Dendritic cell treated with granulocyte-macrophage colony-stimulating factor and Interleukin-4, amounts not matched to agents 40 ng/mL and 50 ng/mL, for 4 days (primary cell): ENCODE results near the gene ANO4.

Experiments used
- H3K27ac Mint-ChIP-seq: one replicate; pipeline ENCODE4 v1.8.0; 2022; ENCODE audit warnings: mild to moderate bottlenecking, mixed read lengths
- H3K27me3 Mint-ChIP-seq: one replicate; pipeline ENCODE4 v1.8.0; 2022; ENCODE audit warnings: mild to moderate bottlenecking, mixed read lengths
- H3K36me3 Mint-ChIP-seq: one replicate; pipeline ENCODE4 v1.8.0; 2022; ENCODE audit warnings: low read depth, mixed read lengths
- H3K4me1 Mint-ChIP-seq: one replicate; pipeline ENCODE4 v1.8.0; 2022; ENCODE audit warnings: low read depth, mixed read lengths
- H3K4me3 Mint-ChIP-seq: one replicate; pipeline ENCODE4 v1.8.0; 2022; ENCODE audit warnings: mild to moderate bottlenecking, moderate library complexity, mixed read lengths
- H3K9me3 Mint-ChIP-seq: one replicate; pipeline ENCODE4 v1.8.0; 2022; ENCODE audit warnings: mixed read lengths
- intact Hi-C: fragments of 100-400 bp; cut with micrococcal nuclease; formaldehyde crosslinking; loops from one replicate; pipeline ENCODE4 v1.15.0; 2022

ANO4 gene

DNA sequence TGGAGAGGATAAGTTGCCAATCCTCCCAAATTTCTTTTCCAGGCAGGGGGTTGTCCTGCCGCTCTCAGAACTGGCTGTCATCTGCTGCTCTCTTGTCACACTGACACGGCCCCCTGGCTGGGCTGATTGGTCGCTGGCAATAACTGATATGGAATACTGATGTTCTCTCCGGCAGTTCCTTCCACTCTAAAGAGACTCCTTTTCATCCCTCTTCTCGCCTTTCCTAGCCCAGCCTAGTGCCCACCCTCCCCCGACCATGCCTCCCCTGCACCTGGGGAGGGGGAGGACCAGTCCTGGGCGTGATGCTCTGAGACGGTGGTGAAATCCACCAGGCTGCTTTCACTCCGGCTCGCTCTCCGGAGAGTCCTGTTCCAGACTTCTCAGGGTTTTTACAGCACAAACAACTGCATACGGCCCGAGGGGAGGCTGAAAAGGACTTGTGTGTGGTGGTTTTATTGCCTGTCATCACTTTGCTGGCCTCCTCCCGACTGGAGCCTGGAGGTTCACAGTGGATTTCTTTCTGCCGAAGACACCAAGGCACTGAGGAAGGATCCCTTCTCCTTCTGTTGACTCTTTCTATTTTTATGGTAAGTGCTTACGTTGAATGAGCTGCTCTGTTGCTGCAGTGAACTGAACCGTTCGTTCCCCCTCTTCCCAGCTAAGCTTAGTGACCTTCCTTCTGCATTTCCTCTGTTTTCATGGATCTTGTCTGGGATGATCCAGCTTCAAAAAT, at the start of gene ANO4:
ANO4 (plus strand) TSS at position 336 of the 733 bp plus-strand sequence. CDS start 107,010 bp downstream, outside the sequence.
- H3K36me3 Mint-ChIP-seq: no peaks in the 10 kb centered on the region
- no peak within 1 kb of the TSS for H3K4me3 Mint-ChIP-seq
- no peak within 1 kb of the TSS for H3K27ac Mint-ChIP-seq

DNA sequence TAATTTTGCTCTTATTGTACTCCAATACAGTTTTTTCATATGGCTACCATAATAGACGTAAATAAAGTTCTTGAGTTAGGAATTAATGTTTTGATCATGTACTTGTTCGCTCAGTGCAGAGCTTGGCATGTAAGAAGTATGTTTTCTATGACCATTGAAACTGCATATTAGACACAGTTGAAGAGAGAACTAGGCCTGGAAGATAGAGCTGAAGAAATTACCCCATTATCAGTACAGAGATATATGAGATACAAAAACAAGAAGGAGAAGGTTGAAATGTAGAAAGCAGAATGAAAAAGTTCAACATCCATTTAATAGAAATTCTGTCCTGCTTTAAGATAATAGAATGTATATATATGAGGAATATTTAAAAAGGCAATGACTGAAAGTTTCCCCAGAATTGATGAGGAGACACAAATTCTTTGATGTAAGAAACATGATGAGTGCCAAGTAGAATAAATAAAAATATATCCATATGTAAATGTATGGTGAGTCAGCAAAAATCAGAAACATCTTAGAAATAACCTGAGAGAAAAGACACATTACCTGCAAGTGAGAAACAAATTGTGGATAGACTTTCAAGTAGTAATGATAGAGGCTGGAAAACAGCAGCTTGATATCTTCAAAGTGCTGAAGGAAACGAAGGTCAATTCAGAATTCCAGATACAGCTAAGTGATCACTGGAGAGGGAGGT, 49.1 kb upstream of the ANO4 start:
- Mint-ChIP-seq H3K36me3 (no peaks in the 10 kb centered on the region), H3K4me3 (no peak overlapping the region), H3K27ac (no peak overlapping the region), H3K4me1 (no peaks in the 10 kb centered on the region), H3K9me3 (no peaks in the 10 kb centered on the region), H3K27me3 (no peaks in the 10 kb centered on the region)
- intact Hi-C loops: no loop called here

More for the DNA sequence above, at the start of gene ANO4:
- Mint-ChIP-seq H3K27me3 (peaks cover 11% of the 10 kb centered on the region), H3K9me3 (no peaks in the 10 kb centered on the region), H3K4me1 (no peaks in the 10 kb centered on the region)
- intact Hi-C loops: no loop called here

DNA sequence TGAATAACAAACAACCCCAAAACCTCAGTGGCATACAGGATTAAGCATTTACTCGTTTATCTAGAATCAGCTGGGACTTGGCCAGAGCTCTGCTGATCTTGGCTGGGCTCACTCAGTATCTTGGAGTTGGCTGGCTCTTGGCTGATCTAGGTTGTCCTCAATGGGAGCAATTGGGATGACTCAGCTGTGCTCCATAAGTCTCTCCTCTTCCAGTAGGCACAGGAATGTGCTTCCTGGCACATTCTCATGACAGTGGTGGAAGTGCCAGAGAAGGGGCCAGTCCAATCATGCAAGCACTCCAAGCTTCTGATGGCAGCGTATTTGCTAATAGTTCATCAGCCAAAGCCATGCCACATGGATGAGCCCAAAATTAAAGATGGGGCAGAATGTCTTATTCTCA, 41.7 kb upstream of the ANO4 start:
- no peaks in the 10 kb centered on the region for H3K27me3 Mint-ChIP-seq
- intact Hi-C loops: no loop called here
- no peaks in the 10 kb centered on the region for H3K4me1 Mint-ChIP-seq
- H3K36me3 Mint-ChIP-seq: no peaks in the 10 kb centered on the region
- no peak overlapping the region for H3K27ac Mint-ChIP-seq
- H3K9me3 Mint-ChIP-seq: no peaks in the 10 kb centered on the region
- no peak overlapping the region for H3K4me3 Mint-ChIP-seq

DNA sequence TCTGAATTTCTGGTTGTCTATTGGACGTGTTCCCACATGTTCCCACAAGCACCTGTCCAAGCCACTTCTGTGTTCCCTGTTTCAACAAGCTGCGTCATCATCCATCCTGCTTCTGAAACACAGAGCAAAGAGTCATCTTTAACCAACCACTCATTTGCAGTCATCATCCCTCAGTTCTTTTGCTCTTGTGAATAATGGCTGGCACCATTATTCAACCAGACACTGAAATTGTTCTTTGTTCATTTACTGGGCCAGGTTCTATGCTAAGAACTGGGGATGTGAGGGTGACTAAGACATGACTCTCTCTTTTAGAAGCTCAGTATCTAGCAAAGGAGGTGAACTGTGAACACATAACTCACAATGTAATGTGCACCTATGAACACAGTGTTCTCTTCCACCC, 40.7 kb upstream of the ANO4 start:
- no peak overlapping the region for H3K4me3 Mint-ChIP-seq
- H3K9me3 Mint-ChIP-seq: no peaks in the 10 kb centered on the region
- H3K4me1 Mint-ChIP-seq: no peaks in the 10 kb centered on the region
- no peaks in the 10 kb centered on the region for H3K36me3 Mint-ChIP-seq
- H3K27ac Mint-ChIP-seq: no peak overlapping the region
- intact Hi-C loops: no loop called here
- no peaks in the 10 kb centered on the region for H3K27me3 Mint-ChIP-seq

DNA sequence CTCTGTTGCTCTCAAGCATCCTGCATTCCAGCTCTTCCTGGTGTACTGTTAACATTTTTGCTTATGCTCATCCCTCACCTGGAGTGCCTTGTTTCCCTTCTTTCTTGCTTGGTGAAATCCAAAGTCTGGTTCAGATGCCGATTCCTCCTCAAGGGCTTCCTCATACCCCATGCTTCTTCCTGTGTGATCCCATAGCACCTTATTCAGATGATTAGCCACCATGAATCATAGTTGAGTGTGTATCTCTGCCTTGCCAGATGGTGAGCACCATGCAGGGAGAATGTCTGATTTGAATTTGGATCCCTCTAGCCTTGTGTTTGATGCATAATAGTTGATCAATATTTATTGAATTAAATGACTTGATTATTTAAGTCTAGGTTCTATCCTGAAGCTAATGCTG, 39.4 kb upstream of the ANO4 start:
- Mint-ChIP-seq H3K4me1 (no peaks in the 10 kb centered on the region), H3K9me3 (no peaks in the 10 kb centered on the region), H3K36me3 (no peaks in the 10 kb centered on the region), H3K27ac (no peak overlapping the region), H3K27me3 (no peaks in the 10 kb centered on the region), H3K4me3 (no peak overlapping the region)
- intact Hi-C loops: no loop called here

DNA sequence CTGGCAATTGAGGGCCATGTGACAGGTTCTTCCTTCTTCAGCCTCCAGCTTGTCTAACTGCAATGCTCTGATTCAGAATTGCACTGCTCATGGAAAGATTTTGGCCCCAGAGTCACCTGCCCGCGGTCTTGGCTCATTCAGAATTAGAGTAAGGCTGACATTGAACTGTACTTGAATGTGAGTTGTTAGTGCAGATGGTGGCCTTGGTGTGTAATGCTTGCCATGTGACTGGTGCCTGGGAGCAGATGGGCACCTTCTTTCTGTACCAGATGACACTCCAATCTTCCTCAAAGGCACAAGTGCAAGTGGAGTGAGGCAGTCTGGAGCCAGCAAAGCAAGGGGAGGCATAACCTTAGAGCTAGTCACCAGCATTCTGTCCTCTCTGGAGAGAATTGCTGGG, 36.5 kb upstream of the ANO4 start:
- H3K9me3 Mint-ChIP-seq: no peaks in the 10 kb centered on the region
- no peaks in the 10 kb centered on the region for H3K27me3 Mint-ChIP-seq
- intact Hi-C loops: no loop called here

DNA sequence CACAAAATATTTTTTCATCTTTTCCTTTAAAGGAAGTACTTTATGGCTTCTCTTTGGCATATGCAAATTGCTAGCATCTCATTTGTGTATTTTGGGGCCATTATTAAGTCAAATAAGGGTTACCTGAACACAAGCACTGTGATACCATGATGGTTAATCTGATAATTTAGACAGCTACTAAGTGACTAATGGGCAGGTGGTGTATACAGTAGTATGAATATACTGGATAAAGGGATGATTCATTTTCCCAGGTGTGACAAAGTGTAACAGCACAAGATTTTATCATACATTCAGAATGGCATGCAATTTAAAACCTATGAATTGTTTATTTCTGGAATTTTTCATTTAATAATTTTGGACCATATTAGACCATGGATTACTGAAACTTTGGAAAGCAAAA, 27.2 kb upstream of the ANO4 start:
- intact Hi-C loops: no loop called here
- H3K4me3 Mint-ChIP-seq: no peak overlapping the region
- H3K4me1 Mint-ChIP-seq: no peaks in the 10 kb centered on the region
- no peaks in the 10 kb centered on the region for H3K9me3 Mint-ChIP-seq
- no peak overlapping the region for H3K27ac Mint-ChIP-seq
- no peaks in the 10 kb centered on the region for H3K36me3 Mint-ChIP-seq
- no peaks in the 10 kb centered on the region for H3K27me3 Mint-ChIP-seq

More for the DNA sequence above, 36.5 kb upstream of the ANO4 start:
- no peak overlapping the region for H3K27ac Mint-ChIP-seq
- no peak overlapping the region for H3K4me3 Mint-ChIP-seq
- H3K4me1 Mint-ChIP-seq: no peaks in the 10 kb centered on the region
- no peaks in the 10 kb centered on the region for H3K36me3 Mint-ChIP-seq

DNA sequence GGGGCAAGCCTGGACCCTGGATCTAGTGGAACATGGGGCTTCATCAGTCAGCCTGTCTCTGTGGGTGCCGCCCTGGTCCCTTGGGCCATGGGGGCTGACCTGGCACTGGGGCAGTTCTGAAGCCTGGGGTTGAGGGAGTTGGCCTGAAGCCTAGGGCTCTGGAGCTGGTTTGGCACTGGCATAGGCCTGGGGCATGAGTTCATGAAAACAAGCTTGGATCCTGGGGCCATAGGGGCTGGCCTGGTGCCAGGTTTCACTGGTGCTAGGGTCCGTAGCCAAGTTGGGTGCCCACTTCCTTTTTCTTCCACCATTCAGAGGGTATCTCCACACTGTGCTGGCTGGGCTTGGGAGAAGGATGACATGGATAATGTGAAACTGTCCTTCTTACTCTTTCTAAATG, 26.6 kb upstream of the ANO4 start:
- H3K4me1 Mint-ChIP-seq: no peaks in the 10 kb centered on the region
- H3K4me3 Mint-ChIP-seq: no peak overlapping the region
- H3K27me3 Mint-ChIP-seq: no peaks in the 10 kb centered on the region
- no peak overlapping the region for H3K27ac Mint-ChIP-seq
- intact Hi-C loops: no loop called here
- H3K9me3 Mint-ChIP-seq: no peaks in the 10 kb centered on the region
- no peaks in the 10 kb centered on the region for H3K36me3 Mint-ChIP-seq

DNA sequence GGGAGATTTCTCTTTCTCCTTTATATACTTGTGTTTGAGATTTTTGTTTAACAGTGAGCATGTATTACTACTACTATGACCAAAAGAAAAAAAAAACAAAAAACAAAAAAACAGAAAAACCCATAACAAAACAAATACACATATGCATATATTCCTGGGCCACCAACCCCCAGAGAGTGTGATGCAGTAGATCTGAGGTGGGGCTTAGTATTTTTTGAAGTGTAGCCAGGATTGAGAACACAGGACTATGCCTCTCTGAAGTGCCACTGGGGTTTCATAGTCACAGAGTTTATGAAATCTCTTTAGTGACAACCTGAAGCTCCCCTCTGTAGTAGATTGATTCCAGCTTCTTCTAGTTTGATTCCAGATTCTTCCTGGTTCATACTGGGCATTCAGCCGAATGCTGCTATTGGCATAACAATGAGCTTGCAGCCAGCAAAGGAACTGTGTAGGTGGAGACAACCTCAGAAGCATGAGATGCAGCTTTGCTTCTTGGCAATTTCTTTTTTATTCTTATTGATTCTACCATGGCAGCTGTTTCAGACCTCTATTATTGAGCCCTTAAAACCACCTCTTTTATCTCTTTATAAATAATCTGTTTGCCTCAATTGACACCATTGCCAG, 15.5 kb upstream of the ANO4 start:
- Mint-ChIP-seq H3K9me3 (no peaks in the 10 kb centered on the region), H3K4me3 (no peak overlapping the region), H3K36me3 (no peaks in the 10 kb centered on the region), H3K27me3 (no peaks in the 10 kb centered on the region), H3K4me1 (no peaks in the 10 kb centered on the region), H3K27ac (no peak overlapping the region)
- intact Hi-C loops: no loop called here

DNA sequence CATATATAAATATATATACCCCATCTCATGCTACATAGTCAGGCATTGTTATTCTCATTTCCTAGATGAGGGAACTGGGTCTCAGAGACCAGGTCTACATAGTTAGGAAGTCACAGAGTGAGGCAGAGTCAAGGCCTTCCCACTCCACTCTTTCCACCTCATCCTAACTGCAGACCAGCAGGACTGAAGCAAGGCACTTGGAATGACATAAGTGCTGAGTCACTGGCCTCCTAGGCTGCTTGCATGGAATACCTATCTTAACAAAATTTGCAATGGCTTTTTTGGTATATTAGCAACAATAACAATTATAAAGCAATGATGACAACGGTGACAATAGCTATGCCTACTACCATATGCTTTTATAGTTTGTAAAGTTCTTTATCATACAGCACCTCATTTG, 5.4 kb upstream of the ANO4 start:
- H3K4me1 Mint-ChIP-seq: no peaks in the 10 kb centered on the region
- H3K9me3 Mint-ChIP-seq: no peaks in the 10 kb centered on the region
- no peak overlapping the region for H3K4me3 Mint-ChIP-seq
- H3K27ac Mint-ChIP-seq: no peak overlapping the region
- no peaks in the 10 kb centered on the region for H3K36me3 Mint-ChIP-seq
- intact Hi-C loops: no loop called here
- H3K27me3 Mint-ChIP-seq: peaks cover 1% of the 10 kb centered on the region

DNA sequence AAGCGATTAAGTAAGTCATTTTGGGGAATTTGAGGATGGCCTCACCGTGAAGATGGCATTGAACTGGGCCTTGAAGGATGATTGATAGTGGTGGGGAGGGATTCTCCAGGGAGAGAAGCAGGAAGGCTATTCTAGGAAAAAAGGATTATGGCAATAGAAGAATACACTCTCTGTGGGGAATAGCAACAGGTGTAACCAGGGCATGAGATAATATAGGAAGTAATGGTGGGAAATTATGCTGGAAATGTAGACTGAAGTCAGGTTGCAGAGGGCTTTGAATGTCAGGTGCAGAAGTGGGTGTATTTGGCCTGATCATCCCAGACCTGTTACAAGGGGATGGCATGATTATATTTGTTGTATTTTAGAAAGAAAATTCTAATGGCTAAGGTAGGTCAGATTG, 4.6 kb upstream of the ANO4 start:
- H3K27me3 Mint-ChIP-seq: peaks cover 7% of the 10 kb centered on the region
- intact Hi-C loops: no loop called here
- H3K4me1 Mint-ChIP-seq: no peaks in the 10 kb centered on the region
- H3K9me3 Mint-ChIP-seq: no peaks in the 10 kb centered on the region
- H3K36me3 Mint-ChIP-seq: no peaks in the 10 kb centered on the region
- H3K27ac Mint-ChIP-seq: no peak overlapping the region
- H3K4me3 Mint-ChIP-seq: no peak overlapping the region

DNA sequence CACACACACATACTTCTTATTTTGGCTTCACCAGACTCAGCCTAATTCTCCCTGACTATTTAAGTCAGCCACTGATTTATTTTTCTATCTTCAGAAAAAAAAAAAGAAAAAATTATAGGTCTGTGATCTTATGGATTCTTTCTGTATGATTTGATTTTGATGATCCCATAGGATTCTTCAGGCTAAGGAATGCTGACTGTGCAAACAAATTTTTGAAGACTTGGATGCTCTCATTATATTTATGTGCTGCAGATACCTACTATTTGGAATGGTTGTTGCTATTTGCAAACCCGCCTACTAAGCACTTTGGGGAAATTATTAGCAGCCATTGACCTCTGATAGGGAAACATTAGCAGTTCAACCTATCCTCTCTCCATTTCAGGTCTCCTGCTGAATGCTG, 4.0 kb upstream of the ANO4 start:
- Mint-ChIP-seq H3K36me3 (no peaks in the 10 kb centered on the region), H3K27me3 (peaks cover 11% of the 10 kb centered on the region), H3K4me1 (no peaks in the 10 kb centered on the region), H3K4me3 (no peak overlapping the region), H3K27ac (no peak overlapping the region), H3K9me3 (no peaks in the 10 kb centered on the region)
- intact Hi-C loops: no loop called here

DNA sequence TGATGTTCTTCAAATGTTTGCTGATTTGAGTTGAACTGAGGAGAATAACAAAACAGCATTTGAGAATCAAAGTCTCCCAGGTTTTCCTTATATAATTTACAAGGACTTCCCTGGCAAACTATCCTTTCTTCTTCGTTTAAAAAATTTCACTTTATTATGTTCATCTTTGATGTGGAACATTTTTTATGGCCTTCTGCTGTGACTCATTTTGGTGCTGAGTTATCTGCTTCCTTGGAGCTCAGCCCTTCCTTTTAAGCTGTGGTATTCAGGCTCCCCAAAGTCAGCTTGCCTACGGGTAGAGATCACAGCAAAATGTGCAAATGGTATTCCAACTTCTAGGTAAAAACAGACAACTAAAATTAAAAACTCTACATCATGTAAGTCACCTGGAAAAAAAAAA, 1.4 kb upstream of the ANO4 start:
- Mint-ChIP-seq H3K27ac (no peak overlapping the region), H3K4me1 (no peaks in the 10 kb centered on the region), H3K27me3 (peaks cover 11% of the 10 kb centered on the region), H3K36me3 (no peaks in the 10 kb centered on the region), H3K4me3 (no peak overlapping the region), H3K9me3 (no peaks in the 10 kb centered on the region)
- intact Hi-C loops: no loop called here

DNA sequence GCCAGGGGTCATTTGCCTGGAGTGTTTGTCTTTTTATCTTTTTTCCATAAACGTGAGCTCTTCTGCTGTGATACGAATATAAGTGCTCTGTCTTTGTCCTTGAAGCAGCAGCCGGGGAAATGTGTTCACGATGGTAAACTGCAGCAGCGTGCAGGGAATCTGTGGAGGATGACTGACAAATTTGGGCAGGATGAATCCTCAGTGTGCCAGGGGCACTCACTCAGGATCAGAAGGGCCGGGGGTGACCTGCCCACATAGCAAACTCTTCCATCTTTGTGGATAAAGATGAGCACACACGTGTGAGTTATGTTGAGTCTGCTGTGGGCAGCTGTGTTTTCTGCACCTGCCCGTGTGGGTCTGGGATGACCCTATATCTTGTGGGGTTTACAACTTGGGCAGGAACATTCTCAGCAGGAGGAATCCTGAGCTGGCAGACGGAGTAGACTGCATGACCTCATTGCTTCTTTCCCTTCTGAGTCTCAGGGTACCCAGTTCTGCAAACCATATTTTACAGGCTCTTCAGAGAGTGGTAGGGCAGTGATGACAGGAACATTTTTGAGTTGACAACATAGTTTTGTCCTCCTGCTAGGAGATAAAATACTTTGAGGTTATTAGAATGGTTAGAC, 711 bp downstream of the ANO4 start:
- Mint-ChIP-seq H3K4me3 (no peak overlapping the region), H3K4me1 (no peaks in the 10 kb centered on the region), H3K27me3 (peaks cover 11% of the 10 kb centered on the region), H3K9me3 (no peaks in the 10 kb centered on the region), H3K36me3 (no peaks in the 10 kb centered on the region), H3K27ac (no peak overlapping the region)
- intact Hi-C loops: no loop called here
